GM15510 (cell line): ENCODE measurements around the gene ZKSCAN3.

Source experiments
- POLR2A ChIP-seq: IDR thresholded peaks from 3 replicates; pipeline ENCODE4 v1.6.1; 2011; ENCODE audit warnings: borderline replicate concordance; ENCODE audit not compliant: insufficient read length; ENCODE audit errors: extremely low read depth

Gene ZKSCAN3

DNA sequence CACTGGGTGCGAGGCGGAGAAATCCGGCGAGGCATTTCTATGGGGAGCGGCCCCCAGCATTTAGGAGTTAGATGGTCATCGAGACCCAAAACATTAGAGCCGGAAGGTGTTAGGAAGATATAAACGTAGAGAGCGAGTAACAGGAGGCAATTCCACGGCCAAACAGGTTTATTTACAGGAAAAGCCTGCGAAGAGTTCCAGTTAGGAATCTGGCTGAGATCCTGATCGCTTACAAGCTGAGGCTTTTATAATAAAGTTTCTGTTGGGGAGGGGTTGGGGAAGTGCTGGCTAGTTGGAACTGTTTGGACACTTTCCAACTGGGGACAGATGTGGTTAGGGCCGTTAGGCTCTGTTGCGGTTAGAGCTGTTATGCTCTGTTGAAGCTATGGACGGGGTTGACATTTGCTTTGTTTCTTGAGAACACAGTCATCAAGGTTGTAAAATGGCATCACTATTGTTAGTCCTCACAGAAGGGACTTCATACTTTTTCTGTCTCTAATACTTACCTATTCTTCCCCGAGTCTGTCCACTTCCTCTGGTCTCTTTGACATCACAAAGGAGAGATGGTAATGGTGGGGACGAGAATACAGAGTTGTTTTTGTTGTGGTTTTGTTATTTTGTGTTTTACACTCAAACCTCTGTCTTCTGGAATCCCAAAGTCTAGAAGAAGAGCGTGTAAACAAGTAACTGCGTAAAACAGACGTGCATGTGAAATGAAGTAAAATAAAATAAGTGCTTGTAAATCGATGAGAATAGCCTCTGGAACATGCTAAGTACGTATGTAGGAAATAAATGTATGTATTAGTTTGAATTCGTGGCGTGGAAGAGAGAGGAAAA is 13.2 kb upstream of the ZKSCAN3 start:
- no peak for TF ChIP-seq POLR2A

DNA sequence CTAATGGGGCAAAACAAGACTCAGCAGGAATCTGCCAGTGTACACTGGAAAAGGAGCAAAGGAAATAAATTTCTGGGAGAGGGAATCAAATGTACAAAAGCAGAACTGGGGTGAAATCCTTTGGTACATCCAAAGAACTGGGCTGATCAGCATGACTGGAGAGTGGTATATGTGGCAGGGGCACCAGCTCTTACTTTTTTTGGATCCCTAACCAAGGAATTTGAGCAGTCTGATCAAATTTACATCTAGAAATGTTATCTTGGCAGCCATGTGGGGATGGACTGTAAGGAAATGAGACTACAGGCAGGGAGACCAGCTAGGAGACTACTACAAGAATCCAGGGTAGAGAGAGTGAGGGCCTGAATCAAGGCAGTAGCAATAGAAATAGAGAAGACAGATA is 12.6 kb upstream of the ZKSCAN3 start:
- no peak for TF ChIP-seq POLR2A

DNA sequence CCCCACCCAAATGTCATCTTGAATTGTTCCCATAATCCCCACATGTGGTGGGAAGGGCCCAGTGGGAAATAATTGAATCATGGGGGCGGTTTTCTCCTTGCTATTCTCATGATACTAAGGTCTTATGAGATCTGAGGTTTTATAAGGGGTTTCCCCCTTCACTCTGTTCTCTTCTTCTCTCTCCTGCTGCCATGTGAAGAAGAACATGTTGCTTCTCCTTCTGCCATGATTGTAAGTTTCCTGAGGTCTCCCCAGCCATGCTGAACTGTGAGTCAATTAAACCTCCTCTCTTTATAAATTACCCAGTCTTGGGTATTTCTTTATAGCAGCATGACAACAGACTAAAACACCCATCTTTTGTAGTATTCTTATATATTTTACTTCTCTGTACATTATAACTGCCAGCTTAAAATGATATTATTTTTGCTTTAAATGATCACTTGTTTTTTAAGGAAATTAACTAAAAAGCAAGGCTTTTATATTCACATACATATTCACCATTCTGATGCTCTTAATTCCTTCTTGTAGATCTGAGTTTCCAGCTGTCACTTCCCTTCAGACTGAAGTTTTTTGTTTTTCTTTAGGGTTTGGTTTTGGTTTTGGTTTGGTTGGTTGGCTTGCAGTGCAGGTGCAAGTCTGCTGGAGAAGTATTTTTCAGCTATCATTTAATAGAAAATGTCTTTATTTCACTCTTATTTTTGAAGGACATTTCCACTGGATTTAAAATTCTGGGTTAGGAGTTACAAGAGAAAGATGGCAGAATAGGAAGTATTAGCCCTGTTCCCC is 9.2 kb upstream of the ZKSCAN3 start:
- TF ChIP-seq POLR2A, result no peak

DNA sequence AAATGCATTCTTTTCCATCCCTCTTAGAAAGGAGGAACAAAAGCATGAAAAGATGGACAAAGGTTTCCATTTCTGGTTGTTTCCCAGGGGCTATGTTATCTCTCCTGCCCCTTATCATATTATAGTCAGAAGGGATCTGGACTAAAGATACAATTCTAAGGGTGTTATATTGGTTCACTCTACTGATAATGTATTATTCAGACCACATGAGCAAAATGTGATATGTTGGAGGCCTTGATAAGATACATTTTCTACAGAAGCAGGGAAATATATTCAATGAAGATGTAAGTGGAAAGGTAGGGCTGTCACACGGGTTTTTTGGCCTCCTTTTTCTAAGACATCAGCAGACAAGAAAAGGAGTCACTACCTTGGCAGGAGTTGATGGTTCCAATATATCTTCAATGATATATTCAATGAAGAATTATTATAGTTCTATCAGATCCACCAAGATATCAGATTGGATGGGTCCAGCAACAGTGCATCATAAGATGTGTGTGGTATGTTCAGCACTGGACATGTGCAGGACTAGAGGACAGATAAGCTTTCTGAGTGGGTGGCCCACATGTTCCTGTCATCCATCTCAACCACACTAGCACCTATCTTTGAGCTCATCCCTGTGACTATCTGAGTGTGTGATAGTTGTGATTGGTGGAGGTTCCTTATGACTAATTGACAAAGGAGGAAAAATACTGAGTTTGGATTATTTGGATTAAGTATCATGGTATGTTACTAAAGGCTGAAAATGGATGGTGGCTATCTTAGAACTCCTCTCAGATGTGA is 5.7 kb upstream of the ZKSCAN3 start:
- TF ChIP-seq POLR2A, result no peak

DNA sequence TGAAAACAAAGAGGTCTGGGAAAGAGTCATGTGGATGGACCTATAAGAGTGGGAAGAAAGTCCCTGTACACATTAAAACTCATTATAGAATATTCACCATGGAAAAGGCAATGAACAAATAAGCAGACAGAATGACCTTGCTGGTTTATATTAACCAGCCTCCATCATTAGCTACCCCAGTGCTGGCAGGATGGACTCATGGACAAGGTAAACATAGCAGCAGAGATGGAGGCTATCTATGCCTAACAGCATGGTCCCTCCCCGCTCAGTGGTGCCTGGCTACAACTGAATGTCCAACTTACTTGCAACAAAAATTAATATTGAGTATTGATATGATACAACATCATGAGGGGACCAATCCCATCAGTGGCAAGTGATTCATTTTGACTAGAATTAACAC is 4.5 kb upstream of the ZKSCAN3 start:
- TF ChIP-seq POLR2A, result no peak

DNA sequence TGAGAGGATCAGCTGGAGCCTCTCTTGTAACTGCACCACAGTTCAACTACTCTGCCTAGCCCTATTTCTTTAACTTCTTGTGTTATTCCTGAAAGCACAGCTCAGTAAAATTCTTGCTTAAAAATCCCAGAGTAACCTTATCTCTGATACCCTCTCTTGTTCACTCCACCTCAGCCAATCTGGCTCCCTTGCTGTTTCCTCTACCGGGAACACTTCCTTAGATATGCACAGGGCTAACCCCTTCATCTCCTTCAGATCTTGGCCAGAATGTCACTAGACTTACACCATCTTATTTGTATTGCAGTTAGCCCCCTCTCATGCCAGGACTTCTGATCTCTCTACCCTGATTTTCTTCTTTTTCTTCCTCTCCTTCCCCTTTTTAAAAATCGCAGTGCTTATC is 2.6 kb upstream of the ZKSCAN3 start:
- TF ChIP-seq POLR2A, result no peak

DNA sequence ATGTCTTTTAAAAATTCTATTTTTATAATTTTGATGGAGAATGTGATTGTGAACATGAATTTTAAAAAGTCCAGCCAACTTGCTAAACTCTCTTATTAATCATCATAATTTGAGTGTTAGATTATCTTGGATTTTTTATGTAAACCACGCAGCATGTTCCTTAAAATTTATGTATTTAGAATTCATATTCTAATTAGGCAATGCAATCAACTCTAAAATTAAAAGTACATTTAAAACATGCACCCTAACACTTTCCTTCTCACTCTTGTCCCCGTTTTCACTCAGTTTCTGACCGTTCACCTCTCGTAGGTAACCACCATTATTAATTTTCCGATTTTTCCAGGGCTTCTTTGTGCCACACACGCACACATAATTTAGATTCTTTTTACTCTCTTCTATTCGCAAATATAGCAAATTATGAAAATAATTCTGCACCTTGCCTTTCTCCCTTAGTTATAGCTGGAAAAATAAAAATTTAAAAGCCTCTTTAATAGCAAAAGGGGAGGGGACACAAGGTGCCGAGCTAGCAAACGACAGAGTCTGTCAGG is 329 bp upstream of the ZKSCAN3 start:
- TF ChIP-seq POLR2A, result no peak

DNA sequence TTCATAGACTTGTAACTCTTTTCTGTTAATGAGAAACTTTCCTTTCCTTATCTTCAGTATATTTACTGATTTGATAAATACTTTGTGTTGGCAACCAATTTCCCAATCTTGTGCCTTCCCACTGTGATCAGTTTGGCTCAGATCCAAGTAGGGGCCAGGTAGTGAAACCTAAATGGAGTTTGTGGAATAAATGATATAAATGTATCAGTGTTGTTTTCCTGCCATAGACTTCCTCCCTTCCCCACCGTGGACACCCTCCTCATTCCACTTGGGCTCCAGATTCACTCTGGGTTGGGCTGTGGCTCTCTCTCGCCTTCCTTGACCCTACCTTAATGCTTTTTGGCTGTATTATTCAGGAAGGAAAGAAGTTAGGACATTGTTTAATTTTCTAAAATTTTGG is 1.3 kb downstream of the ZKSCAN3 start:
- no peak for TF ChIP-seq POLR2A

DNA sequence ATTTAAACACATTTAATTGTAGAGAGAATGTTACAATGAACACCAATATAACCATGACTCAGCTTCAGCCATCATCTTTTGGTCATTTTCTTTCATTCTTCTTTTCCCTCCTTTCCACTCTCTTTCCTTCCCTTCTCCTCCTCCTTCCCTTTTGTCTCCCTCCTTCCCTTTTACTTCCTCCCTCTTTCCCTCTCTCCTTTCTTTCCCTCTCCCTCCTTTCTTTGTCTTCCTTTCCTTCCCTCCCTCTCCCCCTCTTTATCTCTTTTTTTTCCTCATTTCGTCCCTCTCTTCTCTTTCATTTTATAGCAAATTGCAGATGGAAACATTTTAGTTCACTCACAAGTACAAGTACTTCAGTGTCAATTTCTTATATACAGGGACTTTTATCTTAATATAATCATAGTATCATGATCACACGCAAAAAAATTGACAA is 1.8 kb downstream of the ZKSCAN3 start:
- TF ChIP-seq POLR2A, result no peak

DNA sequence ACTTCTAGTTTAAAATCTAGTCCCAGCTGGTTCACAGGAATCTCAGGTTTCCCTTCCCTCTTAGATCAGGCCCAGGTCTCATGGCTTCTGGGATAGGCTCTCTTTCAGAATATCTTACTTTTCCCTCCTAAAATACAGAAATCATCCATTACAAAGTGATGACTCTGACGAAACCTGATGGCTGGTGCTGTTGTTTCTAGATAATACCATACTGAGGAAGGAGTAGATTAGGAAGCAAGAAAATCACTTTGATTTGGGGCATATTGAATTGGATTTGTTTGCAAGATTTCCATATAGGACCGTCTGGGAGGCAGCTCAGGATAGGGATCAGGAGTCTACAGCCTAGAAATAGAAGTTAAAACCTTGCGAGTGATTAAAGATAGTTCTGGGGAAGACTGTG is 3.6 kb downstream of the ZKSCAN3 start:
- no peak for TF ChIP-seq POLR2A

DNA sequence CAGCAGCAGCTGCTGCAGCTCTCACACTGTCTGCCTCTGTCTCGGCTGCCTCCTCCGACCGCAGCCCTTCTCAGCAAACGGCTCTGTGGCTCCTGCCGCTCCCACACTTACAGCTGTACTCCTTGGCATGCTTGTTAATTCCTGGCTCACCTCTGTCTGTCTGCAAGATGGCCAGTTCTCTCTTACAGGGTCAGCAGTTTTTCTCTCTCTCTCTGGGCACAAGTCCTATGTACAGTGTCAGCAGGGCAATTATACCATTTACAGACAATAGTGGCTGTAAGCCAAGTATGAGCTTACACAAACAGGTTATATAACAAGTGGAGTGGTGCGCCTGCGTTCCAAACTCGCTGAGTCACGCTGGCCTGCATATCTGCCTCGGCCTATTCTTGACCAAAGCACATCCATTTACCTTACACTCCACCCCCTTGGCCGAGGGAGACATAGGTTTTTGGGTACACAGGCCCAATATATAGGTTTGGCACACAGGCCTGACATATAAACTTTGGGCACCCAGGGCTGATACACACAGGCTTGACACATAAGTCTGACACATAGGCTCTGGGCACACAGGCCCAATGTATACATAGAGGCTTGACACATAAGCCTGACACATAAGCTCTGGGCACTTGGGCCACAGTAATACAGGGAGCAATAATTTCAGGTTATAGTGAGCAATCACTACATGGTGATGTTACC is 4.4 kb downstream of the ZKSCAN3 start:
- no peak for TF ChIP-seq POLR2A

DNA sequence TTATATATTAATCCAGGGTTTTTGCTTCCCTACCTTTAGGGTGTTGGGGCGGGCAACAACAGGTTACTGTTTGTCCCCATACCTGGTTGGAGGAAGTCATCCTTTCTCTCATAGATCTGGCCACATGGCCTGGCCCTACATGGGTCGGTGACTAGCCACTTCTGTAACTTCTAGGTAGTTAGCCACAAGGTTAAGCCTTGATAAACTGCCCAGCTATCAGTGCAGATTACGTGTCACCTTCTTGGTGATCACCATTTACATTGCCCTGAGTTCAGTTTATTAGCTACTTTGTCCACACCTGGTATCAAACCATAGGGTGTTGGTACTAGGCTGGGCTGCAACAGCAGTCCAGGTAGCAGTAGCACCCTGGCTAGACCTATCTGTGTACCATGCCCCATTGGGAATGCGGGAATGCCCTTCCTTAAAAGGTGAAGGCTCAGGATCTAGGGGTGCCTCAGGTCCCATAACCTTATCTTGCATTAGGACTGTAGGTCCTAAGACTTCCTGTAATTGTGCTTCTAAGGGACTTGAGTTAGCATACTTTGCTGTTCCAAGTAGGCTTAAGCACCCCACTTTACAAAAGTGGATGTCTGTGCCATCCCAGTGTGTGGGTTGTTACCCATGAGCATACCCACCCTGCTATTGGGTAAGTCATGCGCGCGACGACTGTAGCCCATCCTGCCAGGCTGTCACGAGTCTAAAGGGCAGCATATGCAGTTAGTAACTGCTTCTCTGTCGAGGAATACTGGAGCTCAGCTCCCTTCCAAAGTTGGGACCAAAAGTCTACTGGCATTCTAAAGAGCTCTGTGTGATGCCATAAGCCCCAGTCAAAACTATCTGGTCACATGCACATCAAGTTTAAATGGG is 5.2 kb downstream of the ZKSCAN3 start:
- no peak for TF ChIP-seq POLR2A

DNA sequence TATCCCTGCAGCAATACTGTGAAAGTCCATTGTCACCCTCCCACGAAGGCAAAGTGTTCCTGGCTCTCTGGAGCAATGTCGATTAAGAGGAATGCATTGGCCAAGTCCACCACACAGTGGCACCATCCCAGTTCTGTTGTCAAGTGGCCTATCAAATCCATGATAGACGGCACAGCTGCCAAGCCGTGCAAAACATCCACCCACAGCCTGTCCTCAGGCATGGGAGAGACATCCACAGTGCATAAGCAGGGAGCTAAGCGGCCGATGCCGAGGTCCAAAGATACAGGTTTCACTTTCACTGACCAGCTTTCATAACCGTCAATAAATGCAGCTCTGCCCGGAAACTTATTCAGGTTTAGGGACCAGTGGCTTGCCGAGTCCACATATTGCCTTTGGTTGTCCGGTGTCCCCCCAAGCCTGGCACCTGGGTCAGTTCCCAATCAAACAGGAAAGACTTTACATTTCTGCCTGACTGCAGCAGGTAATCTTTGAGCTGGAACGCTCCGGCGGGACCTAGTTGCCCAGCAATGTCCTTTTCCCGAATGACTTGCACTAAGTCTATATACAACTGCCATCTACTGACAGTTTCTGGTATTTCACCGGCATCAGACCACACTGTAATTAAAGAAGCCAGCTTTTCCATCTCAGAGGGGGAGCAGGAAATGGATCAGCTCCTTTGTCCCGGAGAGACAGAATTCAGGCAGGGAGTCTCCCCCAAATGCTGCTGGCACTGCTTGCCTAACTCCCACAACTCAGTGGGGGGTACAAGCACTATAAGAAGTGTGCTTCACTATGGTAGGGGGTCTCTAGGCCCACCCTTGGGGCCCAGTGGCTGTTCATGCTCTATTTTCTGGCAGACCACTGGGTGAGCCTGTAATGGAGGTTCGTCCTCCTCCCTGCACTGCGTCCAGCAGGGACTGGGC is 6.3 kb downstream of the ZKSCAN3 start:
- no peak for TF ChIP-seq POLR2A

DNA sequence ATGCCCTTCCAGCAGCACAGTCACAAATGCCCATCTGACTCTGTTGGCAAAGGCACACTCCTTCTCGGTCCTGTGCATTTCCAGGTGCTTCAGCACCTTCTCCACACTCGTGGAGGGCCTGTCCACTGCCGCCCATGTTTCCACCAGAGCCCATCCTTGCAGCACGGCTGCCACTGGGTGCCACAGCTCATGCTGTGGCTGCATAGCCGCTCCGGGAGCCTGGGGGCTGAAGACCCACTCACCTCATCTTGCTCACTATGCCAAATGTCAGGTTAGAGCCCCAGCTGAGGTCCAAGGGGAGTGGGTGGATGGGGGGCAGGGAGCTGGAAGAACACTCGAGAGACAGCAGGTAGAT is 6.9 kb downstream of the ZKSCAN3 start:
- TF ChIP-seq POLR2A, result no peak
